ENCODE data around the gene ETV4.

Gene ETV4

DNA sequence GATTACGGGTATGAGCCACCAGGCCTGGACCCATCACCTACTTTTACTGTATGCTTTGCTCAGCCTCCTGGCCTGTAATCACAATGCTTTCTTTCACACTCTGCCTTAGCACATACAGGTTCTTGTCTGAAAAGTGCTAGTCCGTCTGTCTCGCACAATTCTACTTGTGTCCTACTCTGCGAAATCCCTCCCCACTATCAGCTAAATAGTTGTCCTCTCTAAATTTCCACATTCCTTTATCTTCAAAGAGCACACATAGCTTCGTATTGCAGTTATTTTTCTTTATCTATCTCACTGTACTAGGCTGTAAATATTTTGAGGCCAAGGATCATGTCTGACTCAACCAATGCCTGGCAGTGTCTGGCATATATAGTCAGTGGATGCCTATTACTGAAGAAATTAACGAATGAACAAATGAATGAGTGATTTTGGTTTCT lies 38.5 kb upstream of the ETV4 start:
- TF ChIP-seq, protein P1, sequence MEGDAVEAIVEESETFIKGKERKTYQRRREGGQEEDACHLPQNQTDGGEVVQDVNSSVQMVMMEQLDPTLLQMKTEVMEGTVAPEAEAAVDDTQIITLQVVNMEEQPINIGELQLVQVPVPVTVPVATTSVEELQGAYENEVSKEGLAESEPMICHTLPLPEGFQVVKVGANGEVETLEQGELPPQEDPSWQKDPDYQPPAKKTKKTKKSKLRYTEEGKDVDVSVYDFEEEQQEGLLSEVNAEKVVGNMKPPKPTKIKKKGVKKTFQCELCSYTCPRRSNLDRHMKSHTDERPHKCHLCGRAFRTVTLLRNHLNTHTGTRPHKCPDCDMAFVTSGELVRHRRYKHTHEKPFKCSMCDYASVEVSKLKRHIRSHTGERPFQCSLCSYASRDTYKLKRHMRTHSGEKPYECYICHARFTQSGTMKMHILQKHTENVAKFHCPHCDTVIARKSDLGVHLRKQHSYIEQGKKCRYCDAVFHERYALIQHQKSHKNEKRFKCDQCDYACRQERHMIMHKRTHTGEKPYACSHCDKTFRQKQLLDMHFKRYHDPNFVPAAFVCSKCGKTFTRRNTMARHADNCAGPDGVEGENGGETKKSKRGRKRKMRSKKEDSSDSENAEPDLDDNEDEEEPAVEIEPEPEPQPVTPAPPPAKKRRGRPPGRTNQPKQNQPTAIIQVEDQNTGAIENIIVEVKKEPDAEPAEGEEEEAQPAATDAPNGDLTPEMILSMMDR (IDR thresholded peaks at IDR 0.05): no peak

DNA sequence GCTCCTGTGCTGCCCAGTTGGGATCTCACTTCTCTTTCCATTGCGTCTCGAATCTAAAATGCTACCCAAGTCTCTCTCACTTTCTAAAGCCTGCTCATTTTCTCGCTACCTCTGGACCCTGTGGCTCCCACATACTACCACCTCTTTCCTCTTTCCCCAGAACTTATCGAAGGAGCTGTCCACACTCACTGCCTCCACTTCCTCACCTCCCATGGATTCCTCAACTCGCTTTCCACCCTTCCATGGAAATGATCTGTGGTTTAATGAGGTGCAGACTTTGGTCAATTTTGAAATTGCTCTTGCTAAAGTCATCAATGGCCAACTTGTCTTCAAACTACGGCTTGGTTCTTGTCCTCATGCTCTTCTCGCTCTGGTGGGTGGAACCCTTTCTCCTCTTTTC lies 37.2 kb upstream of the ETV4 start:
- TF ChIP-seq, protein P1 (IDR thresholded peaks at IDR 0.05): no peak

DNA sequence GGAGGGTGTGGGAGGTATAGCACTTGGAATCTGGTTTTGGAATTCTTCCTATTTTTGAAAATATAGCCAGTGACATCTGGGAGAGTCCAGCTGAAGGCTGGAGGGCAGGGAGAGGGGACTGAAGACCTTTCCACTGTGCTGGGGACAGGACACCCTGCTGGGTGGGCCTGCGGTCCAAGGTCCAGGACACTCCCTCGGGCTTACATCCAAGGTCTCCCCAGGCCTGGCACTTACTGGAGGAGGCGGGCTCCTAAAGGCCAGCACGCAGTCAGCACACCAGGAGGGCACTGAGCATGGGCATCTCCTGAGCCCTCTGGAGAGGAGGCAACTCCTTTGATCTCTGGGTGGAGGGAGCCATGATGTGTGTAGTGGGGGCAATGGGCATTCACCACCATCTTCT lies 35.5 kb upstream of the ETV4 start:
- TF ChIP-seq, protein P1 (IDR thresholded peaks at IDR 0.05): no peak

DNA sequence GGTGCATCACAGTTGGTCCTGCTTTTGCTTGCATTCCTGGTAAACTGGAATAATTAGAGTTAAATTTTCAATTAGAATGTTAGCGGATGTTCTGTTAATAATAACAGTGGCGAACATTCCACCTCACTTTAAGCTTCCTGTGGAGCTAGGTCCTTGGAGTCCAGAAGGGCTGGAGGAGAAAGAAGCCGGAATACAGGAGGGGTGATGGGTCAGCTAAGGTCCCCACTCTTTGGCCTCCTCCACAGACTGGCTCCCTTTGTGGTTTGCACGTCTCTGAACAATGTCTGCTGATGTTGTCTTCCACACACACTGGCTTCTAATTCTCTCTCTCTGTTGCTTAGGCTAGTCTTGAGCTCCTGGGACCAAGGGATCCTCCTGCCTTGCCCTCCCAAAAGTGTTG lies 35.0 kb upstream of the ETV4 start:
- TF ChIP-seq, protein P1 (IDR thresholded peaks at IDR 0.05): no peak

DNA sequence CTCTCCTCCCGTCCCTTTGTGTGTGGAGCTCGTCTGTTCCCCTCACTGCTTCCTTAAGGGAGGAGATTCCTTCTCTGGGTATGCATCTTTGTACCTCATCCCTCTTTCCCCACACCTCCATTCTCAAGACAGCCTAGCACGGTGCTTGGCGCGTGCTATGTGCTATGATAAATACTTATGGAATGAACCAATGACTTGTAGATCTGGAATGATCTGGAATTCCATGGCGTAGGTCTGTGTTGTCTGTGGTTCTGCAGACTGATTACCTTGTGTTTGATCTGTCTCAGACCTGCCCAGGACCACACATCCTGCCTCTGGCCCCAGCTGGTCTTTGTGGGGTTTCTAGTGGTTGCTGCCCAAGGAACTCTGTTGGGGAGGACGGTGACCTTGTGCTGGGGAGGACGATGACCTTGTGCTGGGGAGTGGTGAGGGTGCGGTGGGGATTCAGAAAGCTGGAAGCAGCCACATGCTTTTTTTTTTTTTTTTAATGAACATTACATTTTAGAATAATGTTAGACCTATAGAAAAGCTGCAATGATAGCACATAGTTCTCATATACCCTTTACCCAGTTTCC lies 33.5 kb upstream of the ETV4 start:
- TF ChIP-seq, protein P1 (IDR thresholded peaks at IDR 0.05): no peak

DNA sequence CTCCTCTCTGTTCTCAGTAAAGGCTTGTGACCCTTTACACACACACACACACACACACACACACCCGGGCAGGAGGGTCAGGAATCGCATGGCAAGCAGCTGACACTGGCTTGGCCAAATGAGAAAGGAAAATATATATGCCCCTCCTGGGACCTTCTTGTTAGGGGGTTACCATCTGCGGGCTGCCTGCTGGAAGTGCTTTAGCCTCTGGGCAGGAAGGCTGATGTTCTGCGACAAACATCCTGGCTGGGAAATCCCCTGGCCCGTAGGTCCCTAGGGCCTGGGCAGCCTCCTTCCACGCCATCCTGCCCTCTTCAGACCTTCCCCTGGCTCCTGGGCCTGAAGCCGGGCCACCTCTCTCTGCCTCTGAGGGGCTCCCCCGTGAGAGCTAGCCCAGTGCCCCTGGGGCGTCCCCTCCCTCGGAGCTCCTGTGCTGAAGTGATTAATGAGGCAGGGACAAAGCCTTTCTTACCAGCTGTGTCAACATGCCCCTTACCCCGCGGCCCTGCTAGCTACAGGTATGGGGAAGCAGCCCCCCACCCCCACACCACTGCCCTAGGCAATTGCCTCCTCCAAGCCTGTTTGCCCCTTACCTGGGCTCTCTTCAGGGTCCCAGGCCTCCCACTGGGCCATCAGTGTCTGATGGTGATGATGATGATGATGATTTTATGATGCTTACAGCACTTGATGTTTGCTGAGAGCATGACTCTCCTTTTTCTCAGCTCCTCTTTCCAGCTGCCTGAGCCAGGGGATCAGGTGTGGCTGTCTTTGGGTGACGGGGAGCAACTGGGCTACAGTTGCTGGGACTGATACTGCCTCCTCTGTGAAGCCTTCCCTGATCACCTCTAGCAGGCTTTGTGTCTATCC lies 32.8 kb upstream of the ETV4 start:
- TF ChIP-seq, protein P1 (IDR thresholded peaks at IDR 0.05): no peak

DNA sequence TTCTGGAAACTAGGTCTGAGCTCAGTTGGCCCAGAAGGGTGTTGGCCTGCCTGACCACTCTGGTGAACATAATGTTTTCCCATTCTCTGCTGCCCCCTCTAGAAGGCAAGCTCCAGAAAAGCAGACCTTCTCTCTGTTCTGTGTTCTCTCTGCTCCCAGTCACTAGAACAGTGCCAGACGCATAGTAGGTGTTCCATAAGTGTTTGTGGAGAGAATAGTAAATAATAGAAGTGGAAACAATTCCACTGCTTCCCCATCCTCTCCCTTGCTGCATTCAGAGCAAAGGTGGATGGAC lies 32.2 kb upstream of the ETV4 start:
- TF ChIP-seq, protein P1 (IDR thresholded peaks at IDR 0.05): no peak
